IMR-90 (cell line): Measurements from ENCODE around the gene PLD5. TPM values are rescaled to one million over a fixed set of nuclear protein-coding genes. Genes with fewer than 3 reads are reported as not detected.

ENCODE experiments used
- ATAC-seq: fragments of 200-7000 bp; cut with Tn5 transposase; 2 replicates; pipeline ENCODE4 v1.9.1; 2020; ENCODE audit warnings: low read depth, mild to moderate bottlenecking, moderate library complexity
- BruUV-seq: library from RNA; stranded (reverse); fragments of 400-500 nt; replicated peaks from 2 replicates; lab custom pipeline; 2021; lab: Mats Ljungman, UMichigan
- CTCF ChIA-PET: fragments of 300-600 bp; formaldehyde crosslinking; extraction: SDS; loops from one replicate; lab custom pipeline; 2021; ENCODE audit warnings: antibody characterized with exemption; lab: Yijun Ruan, JAX
- POLR2A ChIA-PET: fragments of 300-600 bp; sonication (Branson Sonifier 250); formaldehyde crosslinking; loops from one replicate; lab custom pipeline; 2022; ENCODE audit warnings: antibody characterized with exemption; ENCODE audit not compliant: unreplicated experiment; lab: Charles Lee
- DNase-seq: peaks from one replicate; pipeline ENCODE4 v3.0.0; 2013
- H2AFZ ChIP-seq: replicated peaks from 2 replicates; pipeline ENCODE3; 2013; ENCODE audit warnings: low read length, mild to moderate bottlenecking; ENCODE audit not compliant: poor library complexity
- H2AK5ac ChIP-seq: 2 replicates; pipeline ENCODE4 v1.6.1; 2013; ENCODE audit warnings: low read depth, low read length, inconsistent platforms
- H2AK9ac ChIP-seq: replicated peaks from 2 replicates; pipeline ENCODE3; 2013; ENCODE audit warnings: mild to moderate bottlenecking, low read depth, low read length, moderate library complexity; ENCODE audit not compliant: poor library complexity
- H2BK120ac ChIP-seq: 2 replicates; pipeline ENCODE4 v1.6.1; 2013; ENCODE audit warnings: low read depth, low read length, inconsistent platforms
- H2BK15ac ChIP-seq: 3 replicates; pipeline ENCODE4 v1.6.1; 2013; ENCODE audit warnings: low read depth, low read length, inconsistent platforms
- H2BK20ac ChIP-seq: 2 replicates; pipeline ENCODE4 v1.6.1; 2013; ENCODE audit warnings: low read depth, mild to moderate bottlenecking, inconsistent platforms, low read length, moderate library complexity
- H2BK5ac ChIP-seq: 2 replicates; pipeline ENCODE4 v1.6.1; 2013; ENCODE audit warnings: mild to moderate bottlenecking, low read depth, low read length, inconsistent platforms; ENCODE audit not compliant: poor library complexity, severe bottlenecking
- H3K14ac ChIP-seq: replicated peaks from 2 replicates; pipeline ENCODE4 v1.6.1; 2013; ENCODE audit warnings: low read depth, low read length, inconsistent platforms
- H3K18ac ChIP-seq: 2 replicates; pipeline ENCODE4 v1.6.1; 2013; ENCODE audit warnings: low read depth, low read length, control low read depth
- H3K23ac ChIP-seq: 2 replicates; pipeline ENCODE4 v1.6.1; 2013; ENCODE audit warnings: low read depth, low read length, inconsistent platforms
- H3K27ac ChIP-seq: 2 replicates; pipeline ENCODE4 v1.5.1; 2013; ENCODE audit warnings: mild to moderate bottlenecking, control low read depth, low read length; ENCODE audit not compliant: insufficient read depth
- H3K27me3 ChIP-seq: 2 replicates; pipeline ENCODE4 v1.6.1; 2013; ENCODE audit warnings: low read length; ENCODE audit not compliant: control insufficient read depth, insufficient read depth
- H3K36me3 ChIP-seq: 2 replicates; pipeline ENCODE4 v1.6.1; 2013; ENCODE audit warnings: low read length, mixed read lengths; ENCODE audit not compliant: control insufficient read depth, insufficient read depth
- H3K4ac ChIP-seq: 2 replicates; pipeline ENCODE4 v1.6.1; 2013; ENCODE audit warnings: low read depth, low read length, inconsistent platforms
- H3K4me1 ChIP-seq: 2 replicates; pipeline ENCODE4 v1.6.1; 2013; ENCODE audit warnings: low read length, mixed read lengths; ENCODE audit not compliant: control insufficient read depth, insufficient read depth
- H3K4me2 ChIP-seq: 2 replicates; pipeline ENCODE4 v1.6.1; 2013; ENCODE audit warnings: low read depth, mild to moderate bottlenecking, control low read depth, low read length, moderate library complexity
- H3K4me3 ChIP-seq: 2 replicates; pipeline ENCODE4 v1.5.1; 2013; ENCODE audit warnings: low read depth, mild to moderate bottlenecking, control low read depth, low read length, moderate library complexity; ENCODE audit not compliant: insufficient read depth
- H3K56ac ChIP-seq: 2 replicates; pipeline ENCODE4 v1.6.1; 2013; ENCODE audit warnings: low read length, inconsistent platforms; ENCODE audit not compliant: insufficient read depth; ENCODE audit errors: extremely low read depth
- H3K79me1 ChIP-seq, 2 experiments: 2 replicates each; pipeline ENCODE4 v1.6.1; 2013; ENCODE audit warnings: low read length in 2 of 2, inconsistent platforms in 1 of 2, low read depth in 1 of 2
- H3K9ac ChIP-seq: 2 replicates; pipeline ENCODE4 v1.6.1; 2013; ENCODE audit warnings: low read depth, low read length, control low read depth
- H3K9me1 ChIP-seq: 2 replicates; pipeline ENCODE4 v1.6.1; 2013; ENCODE audit warnings: low read length, inconsistent platforms; ENCODE audit not compliant: insufficient read depth
- H3K9me3 ChIP-seq: 2 replicates; pipeline ENCODE4 v1.6.1; 2013; ENCODE audit warnings: low read length; ENCODE audit not compliant: control insufficient read depth, insufficient read depth
- H4K20me1 ChIP-seq: 2 replicates; pipeline ENCODE4 v1.6.1; 2013; ENCODE audit warnings: low read length, inconsistent platforms; ENCODE audit not compliant: insufficient read depth
- H4K5ac ChIP-seq: 2 replicates; pipeline ENCODE4 v1.6.1; 2013; ENCODE audit warnings: mild to moderate bottlenecking, low read depth, low read length, control low read depth
- H4K8ac ChIP-seq, 2 experiments: 2 replicates each; pipeline ENCODE4 v1.6.1; 2013; ENCODE audit warnings: low read depth in 2 of 2, low read length in 2 of 2, control low read depth in 1 of 2, inconsistent platforms in 1 of 2
- H4K91ac ChIP-seq: 2 replicates; pipeline ENCODE4 v1.6.1; 2013; ENCODE audit warnings: low read depth, low read length, inconsistent platforms; ENCODE audit not compliant: insufficient read depth
- BHLHE40 ChIP-seq: fragments of 150-350 bp; IDR thresholded peaks from 2 replicates; pipeline ENCODE4 v1.6.1; 2016; ENCODE audit warnings: mild to moderate bottlenecking, low read depth, low read length
- CEBPB ChIP-seq: IDR thresholded peaks from 2 replicates; pipeline ENCODE4 v1.6.1; 2012; ENCODE audit warnings: low read depth, low read length, improper control_type of control experiment
- CHD1 ChIP-seq: IDR thresholded peaks from 2 replicates; pipeline ENCODE4 v1.6.1; 2012; ENCODE audit warnings: low read depth, low read length, improper control_type of control experiment
- FOS ChIP-seq: fragments of 150-350 bp; IDR thresholded peaks from 2 replicates; pipeline ENCODE4 v1.6.1; 2016; ENCODE audit warnings: low read depth, low read length
- MAFK ChIP-seq: IDR thresholded peaks from 2 replicates; pipeline ENCODE4 v1.6.1; 2012; ENCODE audit warnings: low read depth, low read length, improper control_type of control experiment
- MAZ ChIP-seq: IDR thresholded peaks from 2 replicates; pipeline ENCODE4 v1.6.1; 2012; ENCODE audit warnings: low read depth, mild to moderate bottlenecking, low read length, improper control_type of control experiment, moderate library complexity, borderline replicate concordance
- MXI1 ChIP-seq: IDR thresholded peaks from 2 replicates; pipeline ENCODE4 v1.6.1; 2012; ENCODE audit warnings: low read depth, mild to moderate bottlenecking, low read length, moderate library complexity, borderline replicate concordance
- NFE2L2 ChIP-seq: fragments of 150-350 bp; IDR thresholded peaks from 2 replicates; pipeline ENCODE4 v1.6.1; 2016; ENCODE audit warnings: low read depth, mild to moderate bottlenecking, low read length
- POLR2A ChIP-seq: IDR thresholded peaks from 2 replicates; pipeline ENCODE4 v1.6.1; 2012; ENCODE audit warnings: mild to moderate bottlenecking, low read depth, low read length
- RAD21 ChIP-seq: IDR thresholded peaks from 2 replicates; pipeline ENCODE4 v1.6.1; 2012; ENCODE audit warnings: low read length, improper control_type of control experiment
- RCOR1 ChIP-seq: IDR thresholded peaks from 2 replicates; pipeline ENCODE4 v1.6.1; 2012; ENCODE audit warnings: mild to moderate bottlenecking, low read length, improper control_type of control experiment; ENCODE audit not compliant: insufficient replicate concordance
- RFX5 ChIP-seq: IDR thresholded peaks from 2 replicates; pipeline ENCODE4 v1.8.0; 2012; ENCODE audit warnings: low read depth, mild to moderate bottlenecking, low read length, moderate library complexity
- SMC3 ChIP-seq: fragments of 150-350 bp; IDR thresholded peaks from 2 replicates; pipeline ENCODE4 v1.6.1; 2016; ENCODE audit warnings: low read depth, mild to moderate bottlenecking, antibody characterized with exemption, low read length, moderate library complexity
- WGBS, 2 experiments: methylation state at CpG; one replicate each; pipeline versions ENCODE4 v1.1.5 to v1.1.7; 2013; ENCODE audit warnings: missing lambda C conversion rate in 2 of 2; ENCODE audit not compliant: insufficient read length in 1 of 2; ENCODE audit errors: extremely low coverage in 2 of 2; 5-methylcytosine and 5-hydroxymethylcytosine counted together
- dilution Hi-C: fragments of 300-500 bp; cut with HindIII; formaldehyde crosslinking; loops from one replicate; pipeline ENCODE4 v1.14.3; 2018; ENCODE audit warnings: low sequenced_read_pairs; ENCODE audit not compliant: unreplicated experiment
- in situ Hi-C: fragments of 300-500 bp; cut with MboI; formaldehyde crosslinking; loops from 3 replicates; pipeline ENCODE4 v1.14.3; 2019; ENCODE audit warnings: low sequenced_read_pairs, inconsistent platforms, mixed read lengths
- intact Hi-C: fragments of 100-400 bp; cut with micrococcal nuclease; formaldehyde crosslinking; loops from 2 replicates; pipeline ENCODE4 v1.10.0; 2022
- polyA plus RNA-seq, 3 experiments: library from polyadenylated mRNA; depleted of rRNA; stranded (reverse); fragments of >200 nt; gene quantifications; 2 replicates each; pipeline ENCODE4 v1.2.3, GENCODE V29; 2012; ENCODE audit warnings: low replicate concordance in 1 of 3
- total RNA-seq: library from RNA; depleted of rRNA; stranded (reverse); fragments of >200 nt; gene quantifications from 2 replicates; pipeline ENCODE4 v1.2.3, GENCODE V29; 2012
- TF ChIP-seq, protein P1 (sequence below): fragments of 150-350 bp; IDR thresholded peaks from 2 replicates; pipeline ENCODE4 v1.6.1; 2017; ENCODE audit warnings: mild to moderate bottlenecking, antibody characterized with exemption, low read length, low read depth
- TF ChIP-seq, protein P2 (sequence below): conservative IDR thresholded peaks from 2 replicates; pipeline ENCODE4 v1.5.1; 2012; ENCODE audit warnings: mild to moderate bottlenecking, low read depth, low read length, improper control_type of control experiment
- TF ChIP-seq, protein P3 (sequence below): fragments of 150-350 bp; IDR thresholded peaks from 2 replicates; pipeline ENCODE4 v1.6.1; 2016; ENCODE audit warnings: low read depth, mild to moderate bottlenecking, low read length, moderate library complexity, borderline replicate concordance

PLD5 gene
- total and polyA plus RNA-seq, 2 of the 4 experiments (the other 2 are of a cell fraction) = not detected

DNA sequence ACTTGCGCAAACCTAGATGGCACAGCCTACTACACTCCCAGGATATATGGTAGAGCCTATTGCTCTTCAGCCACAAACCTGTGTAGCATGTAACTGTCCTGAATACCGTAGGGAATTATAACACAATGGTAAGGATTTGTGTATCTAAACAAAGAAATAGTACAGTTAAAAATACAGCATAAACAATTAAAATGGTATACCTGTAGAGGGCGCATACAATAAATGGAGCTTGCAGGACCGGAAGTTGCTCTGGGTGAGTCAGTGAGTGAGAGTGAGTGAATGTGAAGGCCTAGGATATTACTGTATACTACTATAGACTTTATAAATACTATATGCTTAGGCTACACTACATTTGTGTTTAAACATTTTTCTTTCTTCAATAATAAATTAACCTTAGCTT is 99.3 kb downstream of the PLD5 start:
- no TSS peak for BruUV-seq
- Histone ChIP-seq H2BK5ac (no peak overlapping the region), H3K14ac (no peak overlapping the region), H3K9me1 (no peaks in the 10 kb centered on the region), H4K8ac (no peak overlapping the region), H3K4me3 (no peak overlapping the region), H3K36me3 (no peaks in the 10 kb centered on the region), H3K18ac (no peak overlapping the region), H2BK120ac (no peak overlapping the region), H3K9ac (no peak overlapping the region), H2AK9ac (no peak overlapping the region), H3K4ac (no peak overlapping the region), H2BK15ac (no peak overlapping the region), H2AK5ac (no peak overlapping the region), H3K27me3 (no peaks in the 10 kb centered on the region), H3K4me1 (no peaks in the 10 kb centered on the region), H3K79me1 (no peaks in the 10 kb centered on the region), H4K20me1 (no peaks in the 10 kb centered on the region), H3K4me2 (no peak overlapping the region), H3K27ac (no peak overlapping the region), H2AFZ (no peak overlapping the region), H3K23ac (no peak overlapping the region), H2BK20ac (no peak overlapping the region), H4K91ac (no peak overlapping the region), H4K5ac (no peak overlapping the region), H3K9me3 (peaks cover 7% of the 10 kb centered on the region), H3K56ac (no peak overlapping the region)
- ATAC-seq (no peak), DNase-seq (no peak)
- in situ Hi-C loops (no loop called here), dilution Hi-C loops (no loop called here), intact Hi-C loops (no loop called here)
- WGBS, 2 experiments = no CpG with 5 or more reads among the region's 4 CpGs
- POLR2A ChIA-PET = no interaction called here
- TF ChIP-seq, protein P1, sequence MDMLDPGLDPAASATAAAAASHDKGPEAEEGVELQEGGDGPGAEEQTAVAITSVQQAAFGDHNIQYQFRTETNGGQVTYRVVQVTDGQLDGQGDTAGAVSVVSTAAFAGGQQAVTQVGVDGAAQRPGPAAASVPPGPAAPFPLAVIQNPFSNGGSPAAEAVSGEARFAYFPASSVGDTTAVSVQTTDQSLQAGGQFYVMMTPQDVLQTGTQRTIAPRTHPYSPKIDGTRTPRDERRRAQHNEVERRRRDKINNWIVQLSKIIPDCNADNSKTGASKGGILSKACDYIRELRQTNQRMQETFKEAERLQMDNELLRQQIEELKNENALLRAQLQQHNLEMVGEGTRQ = no peak
- TF ChIP-seq CHD1 (no peak), BHLHE40 (no peak), POLR2A (no peak), MAFK (no peak), RFX5 (no peak), MXI1 (no peak), SMC3 (no peak), CEBPB (no peak), MAZ (no peak), RAD21 (no peak), FOS (no peak), RCOR1 (no peak), NFE2L2 (no peak)
- TF ChIP-seq, protein P2, sequence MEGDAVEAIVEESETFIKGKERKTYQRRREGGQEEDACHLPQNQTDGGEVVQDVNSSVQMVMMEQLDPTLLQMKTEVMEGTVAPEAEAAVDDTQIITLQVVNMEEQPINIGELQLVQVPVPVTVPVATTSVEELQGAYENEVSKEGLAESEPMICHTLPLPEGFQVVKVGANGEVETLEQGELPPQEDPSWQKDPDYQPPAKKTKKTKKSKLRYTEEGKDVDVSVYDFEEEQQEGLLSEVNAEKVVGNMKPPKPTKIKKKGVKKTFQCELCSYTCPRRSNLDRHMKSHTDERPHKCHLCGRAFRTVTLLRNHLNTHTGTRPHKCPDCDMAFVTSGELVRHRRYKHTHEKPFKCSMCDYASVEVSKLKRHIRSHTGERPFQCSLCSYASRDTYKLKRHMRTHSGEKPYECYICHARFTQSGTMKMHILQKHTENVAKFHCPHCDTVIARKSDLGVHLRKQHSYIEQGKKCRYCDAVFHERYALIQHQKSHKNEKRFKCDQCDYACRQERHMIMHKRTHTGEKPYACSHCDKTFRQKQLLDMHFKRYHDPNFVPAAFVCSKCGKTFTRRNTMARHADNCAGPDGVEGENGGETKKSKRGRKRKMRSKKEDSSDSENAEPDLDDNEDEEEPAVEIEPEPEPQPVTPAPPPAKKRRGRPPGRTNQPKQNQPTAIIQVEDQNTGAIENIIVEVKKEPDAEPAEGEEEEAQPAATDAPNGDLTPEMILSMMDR = no peak
- TF ChIP-seq, protein P3, sequence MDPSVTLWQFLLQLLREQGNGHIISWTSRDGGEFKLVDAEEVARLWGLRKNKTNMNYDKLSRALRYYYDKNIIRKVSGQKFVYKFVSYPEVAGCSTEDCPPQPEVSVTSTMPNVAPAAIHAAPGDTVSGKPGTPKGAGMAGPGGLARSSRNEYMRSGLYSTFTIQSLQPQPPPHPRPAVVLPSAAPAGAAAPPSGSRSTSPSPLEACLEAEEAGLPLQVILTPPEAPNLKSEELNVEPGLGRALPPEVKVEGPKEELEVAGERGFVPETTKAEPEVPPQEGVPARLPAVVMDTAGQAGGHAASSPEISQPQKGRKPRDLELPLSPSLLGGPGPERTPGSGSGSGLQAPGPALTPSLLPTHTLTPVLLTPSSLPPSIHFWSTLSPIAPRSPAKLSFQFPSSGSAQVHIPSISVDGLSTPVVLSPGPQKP = no peak
- CTCF ChIA-PET = no interaction called here
